Right lobe of liver (tissue), 4 donors: Measurements from ENCODE around the gene AP3S2.

ENCODE experiments used
- CTCF ChIP-seq, 4 donors: fragments of 200-600 bp in 3 of 4; fragments of 450-650 bp in 1 of 4; IDR thresholded peaks; one replicate each; pipeline versions ENCODE4 v1.5.1 to v1.8.0; 2016 to 2022; ENCODE audit warnings: antibody characterized with exemption in 4 of 4, mild to moderate bottlenecking in 2 of 4
- POLR2A ChIP-seq: fragments of 450-650 bp; IDR thresholded peaks from one replicate; pipeline ENCODE4 v1.6.1; 2017; ENCODE audit warnings: antibody characterized with exemption, mild to moderate bottlenecking
- donor health status: DM: no; HTN: no; CAD: no.
- donor health status: DM: no; HTN: no; CAD: no.
- donor health status: DM: no; HTN: yes; CAD: no.

- TF ChIP-seq CTCF (IDR thresholded peaks at IDR 0.05) (no peak), POLR2A (no peak)
Observed at GRCh38 chr15:89783111-89783860, 110.5 kb downstream of the AP3S2 start.
